ENCODE measurements around the gene CXCL17.

Gene CXCL17

DNA sequence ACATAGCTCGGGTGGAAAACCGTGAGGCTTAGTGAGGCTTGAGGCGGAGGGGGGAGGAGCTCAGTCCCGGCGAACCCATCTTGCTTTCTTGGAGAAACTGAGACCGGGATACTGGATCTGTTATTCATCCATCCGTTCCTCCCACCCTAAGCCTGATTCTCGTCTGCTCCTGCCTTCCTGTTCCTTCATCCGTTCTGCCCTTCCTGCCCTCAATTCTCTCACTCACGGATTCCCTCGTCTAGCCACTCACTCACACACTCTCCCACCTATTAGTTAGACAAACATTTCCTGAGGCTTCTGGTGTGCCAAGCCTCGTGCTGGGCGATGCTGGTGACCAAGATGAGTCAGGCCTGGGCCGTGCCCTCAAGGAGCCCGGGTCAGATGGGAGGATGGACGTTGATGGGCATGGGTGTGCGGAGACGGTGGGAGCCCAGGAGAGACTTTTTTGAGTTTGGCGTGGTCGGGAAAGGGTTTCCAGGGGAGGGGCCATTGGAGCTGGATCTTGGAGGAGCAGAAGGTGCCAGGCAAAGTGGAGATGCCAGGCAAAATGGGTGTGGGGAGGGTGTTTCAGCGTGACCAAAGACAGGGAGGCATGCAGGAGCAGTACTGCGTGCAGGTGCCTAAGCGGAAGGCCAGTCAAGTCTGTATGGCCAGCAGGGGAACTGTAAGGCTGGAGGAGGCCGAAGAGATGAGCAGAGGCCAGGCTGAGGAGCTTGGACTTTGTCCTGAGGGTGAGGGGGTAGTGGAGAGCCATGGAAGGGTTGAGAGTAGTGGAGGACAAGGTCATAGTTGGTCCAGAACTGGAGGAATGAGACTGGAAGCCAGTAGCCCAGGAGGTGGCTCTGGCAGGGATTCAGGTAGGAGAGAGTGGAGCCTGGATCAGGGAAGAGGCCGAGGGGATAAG is 45.2 kb downstream of the CXCL17 start:
- DNase-seq (ENCODE audit: low read depth) = no peak

DNA sequence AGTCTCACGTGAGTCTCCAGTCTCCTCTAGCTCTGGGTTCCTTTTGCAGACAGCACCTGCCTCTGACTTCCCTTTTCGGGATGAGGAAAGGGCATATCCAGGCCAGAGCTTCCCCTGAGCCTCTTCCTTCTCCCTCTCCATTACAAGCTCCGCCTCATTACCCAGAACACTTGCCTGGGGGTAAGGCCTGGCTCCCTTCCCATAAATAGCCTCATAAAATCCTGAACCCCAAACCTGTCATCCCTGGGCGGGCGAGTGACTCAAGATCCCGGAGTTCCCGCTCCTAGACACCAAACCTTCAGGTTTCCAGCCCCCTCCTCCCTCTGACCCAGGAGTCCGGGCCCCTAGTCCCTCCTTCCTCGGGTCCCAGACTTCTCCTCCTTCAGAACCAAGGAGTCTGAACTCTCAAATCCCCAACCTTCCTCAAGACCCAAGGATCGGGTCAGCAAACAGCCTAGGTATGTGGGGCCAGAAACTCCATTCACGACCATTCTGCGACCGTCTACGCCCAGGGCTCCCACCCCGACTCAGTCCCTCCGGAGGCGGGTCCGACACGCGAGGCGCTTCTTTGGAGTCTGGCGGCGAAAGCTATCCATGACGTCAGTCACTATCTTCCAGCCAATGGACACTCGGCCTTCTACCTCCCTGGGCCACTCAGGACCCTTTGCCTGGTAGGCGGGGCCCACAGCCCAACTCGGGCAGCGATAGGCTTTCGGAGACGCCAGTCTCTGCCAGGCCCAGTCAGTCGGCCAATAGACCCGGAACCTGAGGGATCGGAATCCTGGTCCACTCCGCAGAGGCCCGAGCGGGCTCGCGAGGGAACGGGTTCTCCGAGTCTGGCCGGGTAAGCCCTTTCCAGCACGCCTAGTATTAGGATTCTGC is 46.1 kb downstream of the CXCL17 start:
- peak; percentile 80 for DNase-seq (ENCODE audit: low read depth)

DNA sequence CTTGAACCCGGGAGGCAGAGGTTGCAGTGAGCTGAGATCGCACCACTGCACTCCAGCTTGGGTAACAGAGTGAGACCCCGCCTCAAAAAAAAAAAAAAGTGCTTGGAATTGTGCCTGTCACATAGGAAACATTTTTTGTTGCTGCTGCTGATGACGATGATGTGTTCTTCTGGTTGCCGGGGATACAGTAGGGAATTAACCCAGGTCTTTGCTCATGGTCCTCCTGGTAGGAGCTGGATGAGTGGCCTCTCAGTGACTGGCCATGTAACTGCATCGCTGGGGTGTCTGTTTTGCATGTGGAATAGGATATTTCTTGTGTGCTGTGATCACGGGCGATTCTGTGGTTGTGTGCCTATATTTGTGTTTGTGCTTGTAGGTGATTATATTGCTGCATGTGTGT is 48.0 kb downstream of the CXCL17 start:
- no peak for DNase-seq (ENCODE audit: low read depth)

DNA sequence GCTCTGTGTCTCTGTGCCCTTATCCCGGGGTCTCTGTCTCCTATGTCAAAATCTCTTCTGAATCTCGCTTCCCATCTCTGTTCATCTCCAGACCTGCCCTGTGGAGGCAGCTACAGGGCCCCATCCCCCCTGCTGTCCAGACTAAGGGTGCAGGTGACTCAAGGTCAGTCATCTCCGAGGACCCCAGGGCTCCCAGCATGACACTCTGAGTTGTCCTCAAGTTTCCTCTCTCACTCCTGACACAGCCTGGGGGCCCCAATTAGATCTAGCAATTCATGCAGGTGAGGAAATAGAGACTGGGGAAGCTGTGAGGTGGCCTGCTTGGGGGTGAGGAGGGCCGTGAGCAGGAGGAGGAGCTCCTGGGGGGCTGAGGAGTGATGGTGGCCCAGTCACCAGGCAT is 50.6 kb downstream of the CXCL17 start:
- DNase-seq (ENCODE audit: low read depth) = no peak

DNA sequence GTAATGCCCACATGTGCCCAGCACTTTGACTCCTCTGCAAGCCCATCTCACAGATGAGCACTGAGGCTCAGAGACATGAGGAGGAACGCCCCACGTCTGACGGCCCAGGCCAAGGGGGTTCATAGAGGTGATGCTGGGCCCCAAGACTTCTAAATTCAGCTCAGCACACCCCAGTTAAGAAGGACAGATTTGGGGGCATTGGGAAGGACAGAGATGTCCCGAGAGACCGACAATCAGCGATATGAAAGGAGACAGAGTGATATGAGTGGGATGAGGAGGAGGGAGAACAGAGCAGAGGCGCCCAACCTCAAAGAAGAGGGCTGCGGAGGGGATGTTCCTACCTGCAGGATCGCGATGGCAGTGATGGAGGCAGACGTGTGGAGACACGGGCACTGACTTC is 52.8 kb downstream of the CXCL17 start, which contains the start of gene CNFN:
TSS of gene CNFN (minus strand) at position 399 of the 400 bp plus-strand sequence. CDS start 1,260 bp downstream, outside the sequence.
- no peak for DNase-seq (ENCODE audit: low read depth)

DNA sequence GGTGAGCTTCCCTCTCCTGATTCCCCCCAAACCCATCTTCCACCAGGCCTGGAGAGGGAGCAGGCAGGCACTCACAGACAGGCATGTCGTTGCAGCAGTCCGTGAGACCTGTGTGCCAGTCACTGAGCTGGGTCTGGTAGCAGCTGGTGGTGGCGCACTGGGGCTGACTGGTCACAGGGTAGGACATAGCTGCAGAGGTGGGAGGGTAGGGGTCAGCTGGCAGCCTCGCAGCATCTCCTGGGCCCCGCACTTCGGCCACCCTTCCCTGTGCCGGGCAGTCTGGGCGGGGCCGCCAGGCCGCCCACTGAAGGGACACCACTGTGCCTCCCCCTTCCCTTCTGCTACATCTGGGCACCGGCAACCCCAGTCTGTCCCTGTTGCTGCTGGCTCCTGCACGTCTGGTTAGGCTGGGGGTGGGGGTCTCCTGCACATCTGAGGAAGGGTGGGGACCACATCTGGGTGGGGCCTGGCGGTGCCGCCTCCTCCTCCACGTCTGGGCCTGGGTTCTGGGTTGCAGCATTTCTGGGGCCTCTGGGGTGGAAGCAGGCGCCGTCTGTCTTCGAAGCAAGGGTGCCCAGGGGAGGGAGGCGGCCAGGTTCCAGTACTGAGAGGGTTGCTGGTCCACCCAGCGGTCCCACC is 53.8 kb downstream of the CXCL17 start:
- DNase-seq (ENCODE audit: low read depth) = no peak

DNA sequence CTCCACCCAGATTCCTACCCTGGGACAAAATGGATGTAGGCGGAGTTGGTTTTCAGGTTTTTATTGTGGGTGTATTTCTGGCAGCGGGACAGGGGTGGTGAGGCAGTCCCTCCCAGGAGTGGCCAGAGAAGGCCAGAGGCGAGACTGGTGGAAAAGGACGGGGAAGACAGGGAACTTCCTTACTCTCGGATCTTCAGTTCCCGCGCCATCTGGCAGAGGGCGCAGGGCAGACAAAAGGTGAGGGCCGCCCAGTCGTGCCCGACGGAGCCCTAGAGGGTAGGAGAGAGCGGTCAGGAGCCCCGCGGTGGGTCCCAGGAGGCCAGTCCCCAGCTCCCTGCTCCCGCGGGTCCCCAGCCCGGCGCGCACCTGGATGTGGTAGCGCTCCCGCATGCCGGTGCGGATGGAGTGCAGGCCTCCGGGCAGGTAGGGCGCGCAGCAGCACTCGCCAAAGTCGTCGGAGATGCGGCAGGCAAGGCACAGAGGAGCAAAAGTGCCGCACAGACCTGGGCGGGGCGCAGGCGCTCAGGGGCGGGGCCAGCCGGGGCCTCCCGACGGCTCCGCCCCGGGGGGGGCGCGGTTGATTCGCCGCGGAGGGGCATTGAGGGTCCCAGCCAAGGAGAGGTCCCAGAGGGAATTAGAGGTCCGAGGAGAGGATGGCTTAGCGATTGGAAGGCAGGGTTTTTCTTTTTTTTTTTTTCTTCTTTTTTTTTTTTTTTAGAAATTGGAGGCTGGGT is 55.6 kb downstream of the CXCL17 start:
- peak; percentile 37 for DNase-seq (ENCODE audit: low read depth)

DNA sequence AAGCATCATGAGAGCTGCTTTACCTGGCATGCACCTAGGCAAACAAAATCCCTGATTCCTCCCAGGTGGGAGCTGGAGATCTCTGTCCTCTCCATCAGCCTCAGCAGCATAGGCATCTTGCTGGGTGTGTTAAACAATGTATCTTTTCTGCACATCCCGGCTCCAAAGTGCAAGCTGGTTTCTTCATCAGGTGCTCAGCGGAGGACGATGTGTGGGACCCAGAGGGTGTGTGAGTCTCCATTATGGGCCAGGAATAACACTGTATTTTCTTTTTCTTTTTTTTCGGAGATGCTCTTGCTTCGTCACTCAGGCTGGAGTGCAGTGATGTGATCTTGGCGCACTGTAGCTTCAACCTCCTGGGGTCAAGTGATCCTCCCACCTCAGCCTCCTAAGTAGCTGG is 62.6 kb downstream of the CXCL17 start:
- DNase-seq (ENCODE audit: low read depth) = no peak

All from stimulated activated CD8-positive, alpha-beta memory T cell treated with anti-CD3 and anti-CD28 coated beads, Interleukin-15, amount 100 ng/mL, for 24 hours (primary cell).